Cerebellar nuclear complex (tissue), 1 donor: ENCODE data around the gene CHCHD10.
"Not testable (repeated sequence)": the region's sequence is repeated elsewhere in the genome, so short reads cannot be mapped to it uniquely, and the experiment has no call there.

Source experiments
- DNase-seq, 2 experiments: peaks; one replicate each; lab custom pipeline; 2025; lab: John Stamatoyannopoulos, UW

CHCHD10 gene

DNA sequence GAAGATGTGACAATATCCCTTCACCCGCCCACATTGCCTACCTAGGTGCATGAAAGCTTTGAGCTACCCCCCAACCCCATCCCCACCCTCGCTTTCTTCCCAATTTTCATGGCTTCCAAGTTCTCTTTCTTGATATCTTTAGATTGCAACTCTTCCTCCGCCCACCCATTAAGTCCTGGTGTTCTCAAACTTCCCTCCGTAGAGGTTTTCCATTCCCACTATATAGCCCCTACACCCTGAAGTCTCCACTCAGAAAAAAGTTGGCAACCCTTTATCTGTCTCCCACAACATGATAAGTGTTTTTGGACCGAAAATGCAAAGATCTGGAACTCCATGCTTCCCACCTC, 17.4 kb downstream of the CHCHD10 start:
- DNase-seq, result no peak

DNA sequence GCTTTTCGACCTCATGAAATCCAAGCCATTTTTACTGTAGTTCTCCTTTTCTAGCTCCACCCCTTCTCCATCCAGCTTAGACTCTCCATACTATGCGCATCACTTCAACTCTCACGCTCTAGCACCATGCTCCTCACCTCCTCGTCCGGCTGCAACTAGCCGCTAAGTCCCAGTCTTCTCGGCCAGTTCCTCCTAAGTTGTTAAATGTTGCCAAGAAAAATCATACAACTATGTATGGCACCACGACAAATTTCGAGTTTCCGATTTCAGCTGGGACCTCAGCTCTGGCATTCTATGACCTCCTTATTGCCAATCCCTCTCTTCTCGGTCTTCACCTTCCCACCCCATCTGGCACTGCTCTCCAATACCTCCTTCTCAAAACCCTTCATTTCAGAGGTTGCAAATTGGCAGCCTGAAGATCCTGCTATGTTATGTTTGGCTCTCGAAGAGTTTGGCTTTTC, 17.9 kb downstream of the CHCHD10 start:
- no peak for DNase-seq

- no peak for DNase-seq
Measured at GRCh38 chr22:23745791-23746190, 22.0 kb downstream of the CHCHD10 start.

GRCh38 chr22:23744485-23744884, 23.3 kb downstream of the CHCHD10 start:
- DNase-seq, result no peak

- DNase-seq, result no peak
Measured at GRCh38 chr22:23744001-23744400, 23.8 kb downstream of the CHCHD10 start.

GRCh38 chr22:23743303-23743705, 24.5 kb downstream of the CHCHD10 start:
- DNase-seq, result peak in 1 of 2 experiments; percentile 24

DNA sequence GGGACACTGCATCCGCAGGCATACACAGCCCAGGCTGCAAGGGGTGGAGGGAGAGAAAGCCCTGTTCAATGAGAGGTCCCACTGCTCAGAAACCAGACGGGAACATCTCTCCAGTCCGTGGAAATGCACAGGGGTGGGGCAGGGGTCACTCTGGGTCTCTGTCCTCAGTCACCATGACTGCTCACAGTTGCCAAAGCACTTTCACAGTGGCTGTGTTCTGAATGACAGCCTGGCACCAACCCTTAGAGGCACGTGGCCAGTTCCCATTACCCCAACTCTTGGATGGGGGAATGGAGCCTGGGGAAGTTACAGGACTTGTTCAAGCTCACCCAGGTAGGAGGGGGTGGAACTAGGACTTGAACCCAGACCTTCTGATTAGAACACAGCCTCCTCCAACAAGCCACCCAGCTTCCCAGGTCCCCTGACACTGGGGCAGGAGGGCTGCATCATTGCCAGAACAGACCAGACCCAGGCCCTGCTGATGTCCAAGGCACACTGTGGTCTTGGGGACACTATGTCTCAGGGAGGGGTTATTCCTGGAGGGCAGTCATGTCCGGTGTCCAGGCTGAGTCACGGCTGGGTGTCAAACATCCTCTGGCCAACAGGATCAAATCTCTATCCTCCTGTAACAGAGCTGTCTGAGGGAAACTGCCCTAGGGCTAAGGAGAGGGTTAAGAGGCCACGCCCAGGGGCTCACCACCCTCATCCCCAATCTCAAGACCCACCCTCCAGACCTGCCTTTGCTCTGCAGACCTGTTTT, 25.1 kb downstream of the CHCHD10 start:
- DNase-seq, result no peak

- DNase-seq, result no peak
Measured at GRCh38 chr22:23737696-23738095, 30.1 kb downstream of the CHCHD10 start.

- not testable (repeated sequence) for DNase-seq
Measured at GRCh38 chr22:23728108-23728507, 39.7 kb downstream of the CHCHD10 start.

DNA sequence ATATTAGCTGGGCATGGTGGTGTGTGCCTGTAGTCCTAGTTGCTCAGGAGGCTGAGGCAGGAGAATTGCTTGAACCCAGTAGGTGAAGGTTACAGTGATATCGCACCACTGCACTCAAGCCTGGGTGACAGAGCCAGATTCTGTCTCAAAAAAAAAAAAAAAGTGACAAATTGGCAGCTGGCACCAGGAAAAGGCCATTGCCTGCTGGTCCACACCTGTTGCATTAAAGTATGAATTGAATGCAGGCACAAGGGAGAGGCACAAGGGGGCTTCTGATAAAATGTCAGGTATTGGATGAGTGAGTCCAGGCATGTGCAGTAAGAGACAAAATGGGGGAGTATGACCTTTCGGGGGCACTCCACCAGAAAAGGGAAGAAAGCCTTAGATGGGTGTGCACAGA, 45.0 kb downstream of the CHCHD10 start:
- no peak for DNase-seq

DNA sequence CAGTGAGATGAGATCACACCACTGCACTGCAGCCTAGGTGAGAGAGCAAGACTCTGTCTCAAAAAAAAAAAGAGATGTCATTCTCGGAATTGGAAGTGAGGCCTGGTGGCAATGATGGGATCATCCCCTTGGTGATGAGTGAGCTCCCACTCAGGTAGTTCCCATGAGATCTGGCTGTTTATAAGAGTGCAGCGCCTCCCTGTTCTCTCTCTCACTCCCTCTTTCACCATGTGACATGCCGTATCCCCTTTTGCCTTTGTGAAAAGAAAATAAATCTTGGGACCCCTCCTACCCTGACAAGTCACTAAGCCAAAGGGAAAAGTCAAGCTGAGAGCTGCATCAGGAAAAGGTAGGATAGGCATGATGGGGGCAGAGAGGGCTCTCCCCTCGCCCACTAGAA, 45.6 kb downstream of the CHCHD10 start:
- no peak for DNase-seq

DNA sequence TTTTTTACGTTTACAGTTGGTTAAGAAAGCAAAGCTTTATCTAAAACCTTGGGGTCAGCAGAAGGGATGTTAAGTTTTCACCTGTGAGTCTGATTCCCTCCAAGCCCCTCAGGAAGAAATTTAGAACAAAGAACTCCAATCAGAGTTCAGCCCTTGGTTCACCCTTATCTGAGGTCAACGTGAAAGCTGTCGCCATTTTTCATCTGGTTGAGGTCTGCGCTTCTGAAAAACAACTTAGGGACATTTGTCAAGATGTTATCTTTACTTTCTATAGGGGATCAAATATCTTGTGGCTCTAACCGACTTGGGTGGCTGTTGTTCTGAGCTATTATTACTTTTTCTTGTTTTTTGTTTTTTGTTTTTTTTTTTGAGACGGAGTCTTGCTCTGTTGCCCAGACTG, 46.9 kb downstream of the CHCHD10 start:
- DNase-seq, result no peak

DNA sequence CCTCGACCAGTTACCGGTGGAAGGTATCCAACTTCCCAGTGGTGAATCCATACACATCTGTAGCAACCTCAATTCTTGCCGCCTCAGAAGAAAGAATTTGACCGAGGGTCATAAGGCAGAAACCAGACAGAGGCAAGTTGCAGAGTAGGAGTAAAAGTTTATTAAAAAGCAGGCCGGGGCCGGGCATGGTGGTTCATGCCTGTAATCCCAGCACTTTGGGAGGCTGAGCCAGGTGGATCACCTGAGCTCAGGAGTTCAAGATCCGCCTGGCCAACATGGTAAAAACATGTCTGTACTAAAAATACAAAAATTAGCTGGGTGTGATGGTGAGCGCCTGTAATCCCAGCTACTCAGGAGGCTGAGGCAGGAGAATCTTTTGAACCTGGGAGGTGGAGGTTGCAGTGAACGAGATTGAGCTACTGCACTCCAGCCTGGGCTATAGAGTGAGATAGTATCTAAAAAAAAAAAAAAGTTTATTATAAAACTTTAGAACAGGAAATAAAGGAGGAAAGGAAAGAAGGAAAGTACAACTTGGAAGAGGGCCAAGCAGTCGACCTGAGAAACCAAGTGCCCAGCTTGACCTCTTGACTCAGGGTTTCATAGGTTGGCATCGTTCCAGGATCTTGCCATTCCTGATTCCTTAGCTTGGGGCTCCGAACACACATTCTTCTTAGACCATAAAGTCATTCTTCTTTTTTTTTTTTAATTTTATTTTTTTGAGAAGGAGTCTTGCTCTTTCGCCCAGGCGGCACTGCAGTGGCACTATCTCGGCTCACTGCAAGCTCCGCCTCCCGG, 49.2 kb downstream of the CHCHD10 start:
- DNase-seq, result no peak

GRCh38 chr22:23716811-23717801, 50.7 kb downstream of the CHCHD10 start:
- DNase-seq, result peak; percentile 17 to 83
